SK-N-SH (cell line): ENCODE results near the gene RAPGEF6. TPM values are rescaled to one million over a fixed set of nuclear protein-coding genes. Genes with fewer than 3 reads are reported as not detected.

Experiments
- CTCF ChIA-PET: fragments of 300-600, 350-600 bp; formaldehyde crosslinking; extraction: SDS; loops from one replicate; lab custom pipeline; 2021; lab: Yijun Ruan, JAX
- POLR2A ChIA-PET: fragments of 350-600 bp; sonication (Branson Sonifier 250); formaldehyde crosslinking; extraction: SDS; loops from one replicate; lab custom pipeline; 2020; ENCODE audit warnings: antibody characterized with exemption, inconsistent platforms; lab: Yijun Ruan, JAX
- DNase-seq: peaks from one replicate; pipeline ENCODE4 v3.0.0; 2012
- H2AFZ ChIP-seq: fragments of 200-600 bp; sonication (generic); 2 replicates; pipeline ENCODE4 v1.8.1; 2016; ENCODE audit warnings: antibody characterized with exemption, mild to moderate bottlenecking, low read depth
- H3F3A ChIP-seq: fragments of 200-600 bp; sonication (generic); replicated peaks from 2 replicates; pipeline ENCODE3; 2016; ENCODE audit warnings: antibody characterized with exemption, mild to moderate bottlenecking; ENCODE audit not compliant: insufficient read depth
- H3K27ac ChIP-seq, 2 experiments: fragments of 200-500 bp in 1 of 2; fragments of 200-600 bp in 1 of 2; sonication (Bioruptor generic) in 1 of 2; sonication (generic), shearing (Covaris generic) in 1 of 2; 2 replicates each; pipeline versions ENCODE4 v1.5.1 to v1.6.1; 2014 to 2016; ENCODE audit warnings: low read depth in 2 of 2, inconsistent platforms in 1 of 2, low read length in 1 of 2, mild to moderate bottlenecking in 1 of 2, mixed read lengths in 1 of 2
- H3K27me3 ChIP-seq: fragments of 200-600 bp; sonication (generic), shearing (Covaris generic); 2 replicates; pipeline ENCODE4 v1.6.1; 2016; ENCODE audit warnings: mixed run types; ENCODE audit not compliant: insufficient read depth
- H3K36me3 ChIP-seq, 2 experiments: fragments of 200-500 bp in 1 of 2; fragments of 200-600 bp in 1 of 2; sonication (Bioruptor generic) in 1 of 2; sonication (generic) in 1 of 2; replicated peaks in 1 of 2; 2 replicates each; pipeline versions ENCODE3 to v1.5.1; 2014 to 2016; ENCODE audit warnings: low read length in 1 of 2, mild to moderate bottlenecking in 1 of 2; ENCODE audit not compliant: insufficient read depth in 2 of 2, control insufficient read depth in 1 of 2
- H3K4me1 ChIP-seq, 2 experiments: fragments of 200-500 bp in 1 of 2; fragments of 200-600 bp in 1 of 2; sonication (Bioruptor generic) in 1 of 2; sonication (generic), shearing (Covaris generic) in 1 of 2; 2 replicates each; pipeline versions ENCODE4 v1.5.1 to v1.6.1; 2014 to 2016; ENCODE audit warnings: low read depth in 1 of 2, low read length in 1 of 2, mixed run types in 1 of 2; ENCODE audit not compliant: insufficient read depth in 2 of 2, control insufficient read depth in 1 of 2
- H3K4me2 ChIP-seq: fragments of 200-600 bp; sonication (generic), shearing (Covaris generic); 2 replicates; pipeline ENCODE4 v1.6.1; 2017; ENCODE audit warnings: mixed run types
- H3K4me3 ChIP-seq, 2 experiments: fragments of 200-500 bp in 1 of 2; fragments of 200-600 bp in 1 of 2; sonication (Bioruptor generic) in 1 of 2; sonication (generic), shearing (Covaris generic) in 1 of 2; 2 replicates each; pipeline versions ENCODE4 v1.5.1 to v1.8.1; 2014 to 2016; ENCODE audit warnings: low read depth in 2 of 2, inconsistent platforms in 1 of 2, low read length in 1 of 2, mild to moderate bottlenecking in 1 of 2, mixed read lengths in 1 of 2, moderate library complexity in 1 of 2
- H3K79me2 ChIP-seq: fragments of 200-600 bp; sonication (generic); 2 replicates; pipeline ENCODE4 v1.8.1; 2017; ENCODE audit warnings: mild to moderate bottlenecking; ENCODE audit not compliant: insufficient read depth
- H3K9ac ChIP-seq: fragments of 200-600 bp; sonication (generic); 2 replicates; pipeline ENCODE4 v1.6.1; 2017; ENCODE audit warnings: mixed run types
- H3K9me2 ChIP-seq: fragments of 200-600 bp; sonication (generic); 2 replicates; pipeline ENCODE4 v1.6.1; 2017; ENCODE audit warnings: mixed run types
- H3K9me3 ChIP-seq: fragments of 200-600 bp; sonication (generic); 2 replicates; pipeline ENCODE4 v1.6.1; 2017; ENCODE audit warnings: mixed run types, mild to moderate bottlenecking, moderate library complexity
- H4K20me1 ChIP-seq: fragments of 200-600 bp; sonication (generic); 2 replicates; pipeline ENCODE4 v1.6.1; 2017; ENCODE audit warnings: mild to moderate bottlenecking, mixed run types; ENCODE audit not compliant: insufficient read depth
- CHD2 ChIP-seq: fragments of 150-350 bp; IDR thresholded peaks from 2 replicates; pipeline ENCODE4 v1.6.1; 2018; ENCODE audit warnings: low read length; ENCODE audit not compliant: partially characterized antibody
- EZH2phosphoT487 ChIP-seq: fragments of 200-600 bp; sonication (generic); IDR thresholded peaks from 2 replicates; pipeline ENCODE4 v1.6.1; 2017; ENCODE audit warnings: low read depth, mixed run types, mild to moderate bottlenecking, antibody characterized with exemption, moderate library complexity, borderline replicate concordance
- FOXM1 ChIP-seq: IDR thresholded peaks from 2 replicates; pipeline ENCODE4 v1.4.0; 2012; ENCODE audit warnings: low read depth, mild to moderate bottlenecking
- GABPA ChIP-seq: IDR thresholded peaks from 2 replicates; pipeline ENCODE4 v1.4.0; 2012; ENCODE audit warnings: low read depth, mild to moderate bottlenecking
- JUND ChIP-seq: IDR thresholded peaks from 2 replicates; pipeline ENCODE4 v1.4.0; 2012
- MEF2A ChIP-seq: IDR thresholded peaks from 2 replicates; pipeline ENCODE4 v1.4.0; 2012; ENCODE audit warnings: low read depth, borderline replicate concordance
- MXI1 ChIP-seq: IDR thresholded peaks from 2 replicates; pipeline ENCODE4 v1.6.1; 2012; ENCODE audit warnings: mild to moderate bottlenecking, low read depth, low read length, improper control_type of control experiment
- RAD21 ChIP-seq: IDR thresholded peaks from 2 replicates; pipeline ENCODE4 v1.6.1; 2012; ENCODE audit warnings: mild to moderate bottlenecking, low read length
- RCOR1 ChIP-seq: fragments of 150-350 bp; IDR thresholded peaks from 2 replicates; pipeline ENCODE4 v1.6.1; 2017; ENCODE audit warnings: antibody characterized with exemption, low read length
- RXRA ChIP-seq: IDR thresholded peaks from 2 replicates; pipeline ENCODE4 v1.4.0; 2012; ENCODE audit warnings: low read depth, mild to moderate bottlenecking, borderline replicate concordance
- TCF12 ChIP-seq: IDR thresholded peaks from 2 replicates; pipeline ENCODE4 v1.4.0; 2012
- WGBS: methylation state at CpG from one replicate; pipeline ENCODE4 v1.1.6; 2017; ENCODE audit warnings: low lambda C conversion rate; 5-methylcytosine and 5-hydroxymethylcytosine counted together
- polyA plus RNA-seq, 3 experiments: library from polyadenylated mRNA; depleted of rRNA; stranded (reverse); fragments of >200 nt; gene quantifications; 2 replicates each; pipeline ENCODE4 v1.2.3, GENCODE V29; 2012
- TF ChIP-seq, protein P1 (sequence below): fragments of 150-350 bp; IDR thresholded peaks from 2 replicates; pipeline ENCODE4 v1.6.1; 2017; ENCODE audit warnings: antibody characterized with exemption, low read length, low read depth, borderline replicate concordance
- TF ChIP-seq, protein P2 (sequence below): fragments of 200-600 bp; sonication (generic); IDR thresholded peaks from 2 replicates; pipeline ENCODE4 v1.6.1; 2017; ENCODE audit warnings: antibody characterized with exemption, mild to moderate bottlenecking, moderate library complexity
- TF ChIP-seq, protein P3 (sequence below): IDR thresholded peaks from 2 replicates; pipeline ENCODE4 v1.4.0; 2012; ENCODE audit warnings: low read depth, borderline replicate concordance
- TF ChIP-seq, protein P4 (sequence below): IDR thresholded peaks from 2 replicates; pipeline ENCODE4; 2012
- TF ChIP-seq, protein P5 (sequence below): IDR thresholded peaks from 2 replicates; pipeline ENCODE4 v1.4.0; 2012; ENCODE audit warnings: low read depth

The RAPGEF6 gene
- polyA plus RNA-seq, 1 of the 3 experiments (the other 2 are of a cell fraction): 2.9 TPM

DNA sequence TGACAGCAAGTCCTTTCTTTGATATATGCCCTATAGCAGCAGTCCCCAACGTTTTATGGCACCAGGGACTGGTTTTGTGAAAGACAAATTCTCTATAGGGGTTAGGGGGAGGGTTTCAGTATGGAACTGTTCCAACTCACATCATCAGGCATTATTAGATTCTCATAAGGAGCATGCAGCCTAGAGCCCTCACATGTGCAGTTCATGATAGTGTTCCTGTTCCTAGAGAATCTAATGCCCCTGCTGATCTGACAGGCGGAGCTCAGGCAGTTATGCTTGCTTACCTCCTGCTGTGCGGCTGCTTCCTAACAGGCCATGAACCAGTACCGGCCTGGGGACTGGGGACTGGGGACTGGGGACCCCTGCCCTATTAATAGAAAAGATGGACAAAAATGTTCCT is 2.7 kb upstream of the RAPGEF6 start:
- H3K9me2 ChIP-seq: no peaks in the 10 kb centered on the region
- no peaks in the 10 kb centered on the region for H3K9me3 ChIP-seq
- no peak for DNase-seq
- no peaks in the 10 kb centered on the region for H4K20me1 ChIP-seq
- H3K27ac ChIP-seq: no peak overlapping the region
- no peak overlapping the region for H2AFZ ChIP-seq
- WGBS: 88% methylated on average over 4 of the region's 4 CpGs
- CTCF ChIA-PET: interaction anchor here (1.1 kb wide), 1 partner anchor 19 kb away, joined by 3 read pairs; no protein-coding TSS in a partner anchor
- H3K4me2 ChIP-seq: no peak overlapping the region
- peaks cover 3 to 8% of the 10 kb centered on the region in 2 experiments; a peak in 3 of 4 replicates for H3K4me1 ChIP-seq
- no peak overlapping the region for H3K9ac ChIP-seq
- peaks cover 21% of the 10 kb centered on the region for H3F3A ChIP-seq
- H3K36me3 ChIP-seq: peaks cover 4 to 7% of the 10 kb centered on the region in 2 experiments
- no peak overlapping the region for H3K4me3 ChIP-seq
- TF ChIP-seq TCF12: no peak
- no peak for TF ChIP-seq RAD21
- TF ChIP-seq MEF2A: no peak
- TF ChIP-seq, protein P1, sequence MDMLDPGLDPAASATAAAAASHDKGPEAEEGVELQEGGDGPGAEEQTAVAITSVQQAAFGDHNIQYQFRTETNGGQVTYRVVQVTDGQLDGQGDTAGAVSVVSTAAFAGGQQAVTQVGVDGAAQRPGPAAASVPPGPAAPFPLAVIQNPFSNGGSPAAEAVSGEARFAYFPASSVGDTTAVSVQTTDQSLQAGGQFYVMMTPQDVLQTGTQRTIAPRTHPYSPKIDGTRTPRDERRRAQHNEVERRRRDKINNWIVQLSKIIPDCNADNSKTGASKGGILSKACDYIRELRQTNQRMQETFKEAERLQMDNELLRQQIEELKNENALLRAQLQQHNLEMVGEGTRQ: no peak
- TF ChIP-seq FOXM1: no peak
- TF ChIP-seq, protein P2, sequence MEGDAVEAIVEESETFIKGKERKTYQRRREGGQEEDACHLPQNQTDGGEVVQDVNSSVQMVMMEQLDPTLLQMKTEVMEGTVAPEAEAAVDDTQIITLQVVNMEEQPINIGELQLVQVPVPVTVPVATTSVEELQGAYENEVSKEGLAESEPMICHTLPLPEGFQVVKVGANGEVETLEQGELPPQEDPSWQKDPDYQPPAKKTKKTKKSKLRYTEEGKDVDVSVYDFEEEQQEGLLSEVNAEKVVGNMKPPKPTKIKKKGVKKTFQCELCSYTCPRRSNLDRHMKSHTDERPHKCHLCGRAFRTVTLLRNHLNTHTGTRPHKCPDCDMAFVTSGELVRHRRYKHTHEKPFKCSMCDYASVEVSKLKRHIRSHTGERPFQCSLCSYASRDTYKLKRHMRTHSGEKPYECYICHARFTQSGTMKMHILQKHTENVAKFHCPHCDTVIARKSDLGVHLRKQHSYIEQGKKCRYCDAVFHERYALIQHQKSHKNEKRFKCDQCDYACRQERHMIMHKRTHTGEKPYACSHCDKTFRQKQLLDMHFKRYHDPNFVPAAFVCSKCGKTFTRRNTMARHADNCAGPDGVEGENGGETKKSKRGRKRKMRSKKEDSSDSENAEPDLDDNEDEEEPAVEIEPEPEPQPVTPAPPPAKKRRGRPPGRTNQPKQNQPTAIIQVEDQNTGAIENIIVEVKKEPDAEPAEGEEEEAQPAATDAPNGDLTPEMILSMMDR: no peak
- TF ChIP-seq MXI1: no peak
- TF ChIP-seq RCOR1: no peak
- no peak for TF ChIP-seq GABPA
- no peak for TF ChIP-seq EZH2phosphoT487
- no peak for TF ChIP-seq CHD2
- TF ChIP-seq JUND: no peak
- TF ChIP-seq, protein P3, sequence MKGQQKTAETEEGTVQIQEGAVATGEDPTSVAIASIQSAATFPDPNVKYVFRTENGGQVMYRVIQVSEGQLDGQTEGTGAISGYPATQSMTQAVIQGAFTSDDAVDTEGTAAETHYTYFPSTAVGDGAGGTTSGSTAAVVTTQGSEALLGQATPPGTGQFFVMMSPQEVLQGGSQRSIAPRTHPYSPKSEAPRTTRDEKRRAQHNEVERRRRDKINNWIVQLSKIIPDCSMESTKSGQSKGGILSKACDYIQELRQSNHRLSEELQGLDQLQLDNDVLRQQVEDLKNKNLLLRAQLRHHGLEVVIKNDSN: no peak
- TF ChIP-seq, protein P4, sequence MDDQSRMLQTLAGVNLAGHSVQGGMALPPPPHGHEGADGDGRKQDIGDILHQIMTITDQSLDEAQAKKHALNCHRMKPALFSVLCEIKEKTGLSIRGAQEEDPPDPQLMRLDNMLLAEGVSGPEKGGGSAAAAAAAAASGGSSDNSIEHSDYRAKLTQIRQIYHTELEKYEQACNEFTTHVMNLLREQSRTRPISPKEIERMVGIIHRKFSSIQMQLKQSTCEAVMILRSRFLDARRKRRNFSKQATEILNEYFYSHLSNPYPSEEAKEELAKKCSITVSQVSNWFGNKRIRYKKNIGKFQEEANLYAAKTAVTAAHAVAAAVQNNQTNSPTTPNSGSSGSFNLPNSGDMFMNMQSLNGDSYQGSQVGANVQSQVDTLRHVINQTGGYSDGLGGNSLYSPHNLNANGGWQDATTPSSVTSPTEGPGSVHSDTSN: no peak
- TF ChIP-seq, protein P5, sequence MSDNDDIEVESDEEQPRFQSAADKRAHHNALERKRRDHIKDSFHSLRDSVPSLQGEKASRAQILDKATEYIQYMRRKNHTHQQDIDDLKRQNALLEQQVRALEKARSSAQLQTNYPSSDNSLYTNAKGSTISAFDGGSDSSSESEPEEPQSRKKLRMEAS: no peak
- TF ChIP-seq RXRA: no peak
- no peaks in the 10 kb centered on the region for H3K27me3 ChIP-seq
- POLR2A ChIA-PET: no interaction called here
- peaks cover 23% of the 10 kb centered on the region for H3K79me2 ChIP-seq
